AG04449 (cell line): ENCODE data around the gene FSTL1.

Experiments
- CTCF ChIA-PET: fragments of 350-600 bp; formaldehyde crosslinking; extraction: SDS; loops from one replicate; lab custom pipeline; 2021; ENCODE audit warnings: antibody characterized with exemption; lab: Yijun Ruan, JAX
- POLR2A ChIA-PET: fragments of 400-600, 350-600 bp; formaldehyde crosslinking; extraction: SDS; loops from one replicate; lab custom pipeline; 2020; ENCODE audit warnings: antibody characterized with exemption, inconsistent platforms; lab: Yijun Ruan, JAX
- DNase-seq: peaks from one replicate; pipeline ENCODE4 v3.0.0-alpha.2; 2010; ENCODE audit warnings: low read depth, low spot score
- H3K4me3 ChIP-seq: 2 replicates; pipeline ENCODE4 v1.5.1; 2011; ENCODE audit warnings: low read depth, mild to moderate bottlenecking, control low read depth, low read length
- TF ChIP-seq, protein P1 (sequence below): IDR thresholded peaks from one replicate; pipeline ENCODE4 v1.5.1; 2011; ENCODE audit warnings: mild to moderate bottlenecking, moderate library complexity, low read length, control low read depth, inconsistent platforms; ENCODE audit not compliant: insufficient read depth; ENCODE audit errors: missing control alignments

FSTL1 gene

GRCh38 chr3:120368172-120368571 is 82.6 kb downstream of the FSTL1 start:
- no peak overlapping the region for H3K4me3 ChIP-seq
- ChIA-PET POLR2A (no interaction called here), CTCF (interaction anchor here (1.3 kb wide), 1 partner anchor 124 kb away, joined by 5 read pairs; no protein-coding TSS in a partner anchor)
- TF ChIP-seq, protein P1, sequence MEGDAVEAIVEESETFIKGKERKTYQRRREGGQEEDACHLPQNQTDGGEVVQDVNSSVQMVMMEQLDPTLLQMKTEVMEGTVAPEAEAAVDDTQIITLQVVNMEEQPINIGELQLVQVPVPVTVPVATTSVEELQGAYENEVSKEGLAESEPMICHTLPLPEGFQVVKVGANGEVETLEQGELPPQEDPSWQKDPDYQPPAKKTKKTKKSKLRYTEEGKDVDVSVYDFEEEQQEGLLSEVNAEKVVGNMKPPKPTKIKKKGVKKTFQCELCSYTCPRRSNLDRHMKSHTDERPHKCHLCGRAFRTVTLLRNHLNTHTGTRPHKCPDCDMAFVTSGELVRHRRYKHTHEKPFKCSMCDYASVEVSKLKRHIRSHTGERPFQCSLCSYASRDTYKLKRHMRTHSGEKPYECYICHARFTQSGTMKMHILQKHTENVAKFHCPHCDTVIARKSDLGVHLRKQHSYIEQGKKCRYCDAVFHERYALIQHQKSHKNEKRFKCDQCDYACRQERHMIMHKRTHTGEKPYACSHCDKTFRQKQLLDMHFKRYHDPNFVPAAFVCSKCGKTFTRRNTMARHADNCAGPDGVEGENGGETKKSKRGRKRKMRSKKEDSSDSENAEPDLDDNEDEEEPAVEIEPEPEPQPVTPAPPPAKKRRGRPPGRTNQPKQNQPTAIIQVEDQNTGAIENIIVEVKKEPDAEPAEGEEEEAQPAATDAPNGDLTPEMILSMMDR = no peak
- DNase-seq = no peak

DNA sequence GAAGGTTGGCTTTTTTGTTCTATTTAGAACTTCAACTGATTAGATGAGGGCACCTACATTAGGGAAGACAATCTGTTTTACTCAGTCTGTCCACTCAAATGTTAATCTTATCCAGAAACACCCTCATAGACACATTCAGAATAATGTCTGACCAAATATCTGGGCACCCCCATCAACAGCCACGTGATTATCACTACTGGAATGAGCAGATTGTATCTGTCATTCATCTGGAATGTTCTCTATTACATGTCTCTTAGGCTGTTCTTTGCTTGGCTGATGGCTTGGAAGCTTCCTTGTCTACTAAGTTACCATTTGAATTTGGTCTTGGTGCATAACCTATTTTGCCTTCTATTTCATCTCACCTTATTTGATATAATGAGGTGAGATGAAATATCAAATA is 86.0 kb downstream of the FSTL1 start:
- POLR2A ChIA-PET = interaction anchor here (0.8 kb wide), 1 partner anchor 16 kb away, joined by 4 read pairs; the partner anchor contains the start of gene LRRC58
- no peak overlapping the region for H3K4me3 ChIP-seq
- TF ChIP-seq, protein P1 = no peak
- CTCF ChIA-PET = interaction anchor here (0.9 kb wide), 1 partner anchor 52 kb away, joined by 3 read pairs; no protein-coding TSS in a partner anchor
- DNase-seq = no peak

DNA sequence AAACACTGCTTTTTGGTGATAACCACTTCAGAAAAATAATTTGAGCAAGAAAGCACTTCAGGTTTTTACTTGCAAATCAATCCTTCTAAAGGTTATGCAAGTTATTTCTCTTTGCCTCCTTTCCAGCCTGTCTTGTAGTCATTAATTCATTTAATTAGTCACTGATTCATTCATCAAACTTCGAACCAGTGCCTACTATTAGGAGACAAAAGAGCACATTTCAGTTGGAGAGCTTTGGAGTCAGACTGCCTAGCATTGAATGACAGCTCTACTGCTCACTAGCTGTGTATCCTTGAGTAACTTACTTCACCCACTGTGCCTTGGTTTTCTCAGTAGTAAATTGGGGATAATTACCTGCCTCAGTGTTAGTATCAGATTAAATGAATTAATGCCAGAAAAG is 86.7 kb downstream of the FSTL1 start:
- no peak for DNase-seq
- TF ChIP-seq, protein P1 = no peak
- no peak overlapping the region for H3K4me3 ChIP-seq
- CTCF ChIA-PET = interaction anchor here (0.7 kb wide), 1 partner anchor 93 kb away, joined by 4 read pairs; no protein-coding TSS in a partner anchor
- POLR2A ChIA-PET = interaction anchor here (0.8 kb wide), 1 partner anchor 15 kb away, joined by 4 read pairs; the partner anchor contains the start of gene LRRC58

DNA sequence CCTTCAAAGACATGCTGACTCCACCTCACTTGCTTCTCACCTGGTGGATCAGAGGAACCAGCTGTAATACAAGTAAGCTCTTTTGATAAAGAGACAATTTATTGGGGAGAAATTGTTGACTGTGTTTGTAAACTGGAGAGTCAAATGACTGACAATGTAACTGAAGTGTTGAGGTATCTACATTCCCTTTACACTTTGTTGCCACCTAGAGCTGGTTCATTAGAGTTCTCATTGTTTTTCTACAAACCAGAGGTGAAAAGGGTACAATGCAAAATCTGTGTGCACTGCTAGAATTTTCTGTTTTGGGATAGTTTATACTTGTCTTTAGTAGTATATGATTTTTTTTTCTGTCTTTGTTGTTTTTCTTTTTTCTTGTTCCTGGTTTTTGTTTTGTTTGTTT is 93.0 kb downstream of the FSTL1 start:
- ChIA-PET POLR2A (no interaction called here), CTCF (no interaction called here)

DNA sequence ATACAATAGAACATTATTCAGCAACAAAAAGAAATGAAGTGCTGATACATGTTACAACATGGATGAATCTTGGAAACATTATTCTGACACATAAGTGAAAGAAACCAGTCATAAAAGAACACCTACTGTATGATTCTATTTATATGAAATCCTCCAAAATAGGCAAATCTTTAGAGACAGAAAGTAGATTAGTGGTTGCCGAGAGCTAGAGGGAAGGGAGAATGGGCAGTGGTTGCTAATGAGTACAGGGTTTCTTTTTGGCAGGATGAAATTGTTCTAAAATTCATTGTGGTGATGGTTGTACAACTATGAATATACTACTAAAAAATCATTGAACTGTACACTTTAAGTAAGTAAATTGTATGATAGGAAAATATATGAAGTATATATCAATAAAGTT is 95.3 kb downstream of the FSTL1 start:
- TF ChIP-seq, protein P1 = no peak
- ChIA-PET POLR2A (no interaction called here), CTCF (interaction anchor here (0.6 to 1.3 kb wide), 2 partner anchors 11 to 199 kb away, joined by 3 read pairs; no protein-coding TSS in a partner anchor)
- no peak for DNase-seq
- no peak overlapping the region for H3K4me3 ChIP-seq

More for the DNA sequence above, 93.0 kb downstream of the FSTL1 start:
- DNase-seq = no peak
- H3K4me3 ChIP-seq = no peak overlapping the region
- TF ChIP-seq, protein P1 = no peak

- no peak for DNase-seq
- no peak overlapping the region for H3K4me3 ChIP-seq
- ChIA-PET POLR2A (no interaction called here), CTCF (no interaction called here)
- TF ChIP-seq, protein P1 = no peak
Observed at GRCh38 chr3:120353463-120353862, 97.3 kb downstream of the FSTL1 start.
